ENCODE results near the gene MYO3B.

Gene MYO3B

DNA sequence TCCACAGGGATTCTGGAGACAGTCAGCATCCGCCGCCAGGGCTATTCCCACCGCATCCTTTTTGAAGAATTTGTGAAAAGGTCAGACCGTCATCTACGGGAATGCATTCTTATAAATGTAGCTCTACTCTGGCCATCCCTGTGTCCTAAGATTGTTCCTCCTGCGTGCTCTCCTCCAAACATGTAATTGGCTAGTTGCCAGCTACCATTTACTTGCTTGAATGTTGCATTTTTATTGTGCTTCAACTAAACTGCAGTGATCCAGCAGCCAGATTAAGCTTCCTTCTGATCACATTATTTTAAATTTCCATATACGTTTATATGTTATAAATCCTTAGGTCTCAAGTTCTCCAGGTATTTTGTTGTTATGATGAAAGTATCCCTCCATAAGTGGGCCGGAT lies 288.7 kb downstream of the MYO3B start (continued):
- TF ChIP-seq ZBTB7A (tag by site-specific recombination; IDR thresholded peaks at IDR 0.05; ENCODE audit: low read depth) (no peak), GFI1B (tag by site-specific recombination; IDR thresholded peaks at IDR 0.05) (no peak), ZNF48 (tag by site-specific recombination; IDR thresholded peaks at IDR 0.05) (no peak), TCF7L2 (IDR thresholded peaks at IDR 0.05; ENCODE audit: borderline replicate concordance, low read depth, low read length) (no peak)

GRCh38 chr2:170467568-170468422 lies 289.8 kb downstream of the MYO3B start:
- ChIA-PET CTCF (interaction anchor here (0.6 to 0.8 kb wide), 2 partner anchors 107 to 345 kb away, joined by 3 to 4 read pairs; no protein-coding TSS in a partner anchor), POLR2A (no interaction called here)
- no peak for TF ChIP-seq FEZF1 (tag by site-specific recombination; IDR thresholded peaks at IDR 0.05)
- no peak for TF ChIP-seq ZIC2 (tag by site-specific recombination; IDR thresholded peaks at IDR 0.05)
- TF ChIP-seq KLF9 (tag by site-specific recombination; IDR thresholded peaks at IDR 0.05; ENCODE audit: low read depth) = no peak
- TF ChIP-seq, protein P1, sequence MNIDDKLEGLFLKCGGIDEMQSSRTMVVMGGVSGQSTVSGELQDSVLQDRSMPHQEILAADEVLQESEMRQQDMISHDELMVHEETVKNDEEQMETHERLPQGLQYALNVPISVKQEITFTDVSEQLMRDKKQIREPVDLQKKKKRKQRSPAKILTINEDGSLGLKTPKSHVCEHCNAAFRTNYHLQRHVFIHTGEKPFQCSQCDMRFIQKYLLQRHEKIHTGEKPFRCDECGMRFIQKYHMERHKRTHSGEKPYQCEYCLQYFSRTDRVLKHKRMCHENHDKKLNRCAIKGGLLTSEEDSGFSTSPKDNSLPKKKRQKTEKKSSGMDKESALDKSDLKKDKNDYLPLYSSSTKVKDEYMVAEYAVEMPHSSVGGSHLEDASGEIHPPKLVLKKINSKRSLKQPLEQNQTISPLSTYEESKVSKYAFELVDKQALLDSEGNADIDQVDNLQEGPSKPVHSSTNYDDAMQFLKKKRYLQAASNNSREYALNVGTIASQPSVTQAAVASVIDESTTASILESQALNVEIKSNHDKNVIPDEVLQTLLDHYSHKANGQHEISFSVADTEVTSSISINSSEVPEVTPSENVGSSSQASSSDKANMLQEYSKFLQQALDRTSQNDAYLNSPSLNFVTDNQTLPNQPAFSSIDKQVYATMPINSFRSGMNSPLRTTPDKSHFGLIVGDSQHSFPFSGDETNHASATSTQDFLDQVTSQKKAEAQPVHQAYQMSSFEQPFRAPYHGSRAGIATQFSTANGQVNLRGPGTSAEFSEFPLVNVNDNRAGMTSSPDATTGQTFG (tag by site-specific recombination; IDR thresholded peaks at IDR 0.05; ENCODE audit: borderline replicate concordance) = no peak
- TF ChIP-seq, protein P2, sequence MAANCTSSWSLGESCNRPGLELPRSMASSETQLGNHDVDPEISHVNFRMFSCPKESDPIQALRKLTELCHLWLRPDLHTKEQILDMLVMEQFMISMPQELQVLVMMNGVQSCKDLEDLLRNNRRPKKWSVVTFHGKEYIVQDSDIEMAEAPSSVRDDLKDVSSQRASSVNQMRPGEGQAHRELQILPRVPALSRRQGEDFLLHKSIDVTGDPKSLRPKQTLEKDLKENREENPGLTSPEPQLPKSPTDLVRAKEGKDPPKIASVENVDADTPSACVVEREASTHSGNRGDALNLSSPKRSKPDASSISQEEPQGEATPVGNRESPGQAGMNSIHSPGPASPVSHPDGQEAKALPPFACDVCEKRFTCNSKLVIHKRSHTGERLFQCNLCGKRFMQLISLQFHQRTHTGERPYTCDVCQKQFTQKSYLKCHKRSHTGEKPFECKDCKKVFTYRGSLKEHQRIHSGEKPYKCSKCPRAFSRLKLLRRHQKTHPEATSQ (tag by site-specific recombination; IDR thresholded peaks at IDR 0.05) = no peak
- TF ChIP-seq HOXA7 (CRISPR knock-in tag; IDR thresholded peaks at IDR 0.05; ENCODE audit: borderline replicate concordance) = no peak
- TF ChIP-seq, protein P3, sequence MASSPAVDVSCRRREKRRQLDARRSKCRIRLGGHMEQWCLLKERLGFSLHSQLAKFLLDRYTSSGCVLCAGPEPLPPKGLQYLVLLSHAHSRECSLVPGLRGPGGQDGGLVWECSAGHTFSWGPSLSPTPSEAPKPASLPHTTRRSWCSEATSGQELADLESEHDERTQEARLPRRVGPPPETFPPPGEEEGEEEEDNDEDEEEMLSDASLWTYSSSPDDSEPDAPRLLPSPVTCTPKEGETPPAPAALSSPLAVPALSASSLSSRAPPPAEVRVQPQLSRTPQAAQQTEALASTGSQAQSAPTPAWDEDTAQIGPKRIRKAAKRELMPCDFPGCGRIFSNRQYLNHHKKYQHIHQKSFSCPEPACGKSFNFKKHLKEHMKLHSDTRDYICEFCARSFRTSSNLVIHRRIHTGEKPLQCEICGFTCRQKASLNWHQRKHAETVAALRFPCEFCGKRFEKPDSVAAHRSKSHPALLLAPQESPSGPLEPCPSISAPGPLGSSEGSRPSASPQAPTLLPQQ (tag by site-specific recombination; IDR thresholded peaks at IDR 0.05) = no peak
- TF ChIP-seq, protein P4, sequence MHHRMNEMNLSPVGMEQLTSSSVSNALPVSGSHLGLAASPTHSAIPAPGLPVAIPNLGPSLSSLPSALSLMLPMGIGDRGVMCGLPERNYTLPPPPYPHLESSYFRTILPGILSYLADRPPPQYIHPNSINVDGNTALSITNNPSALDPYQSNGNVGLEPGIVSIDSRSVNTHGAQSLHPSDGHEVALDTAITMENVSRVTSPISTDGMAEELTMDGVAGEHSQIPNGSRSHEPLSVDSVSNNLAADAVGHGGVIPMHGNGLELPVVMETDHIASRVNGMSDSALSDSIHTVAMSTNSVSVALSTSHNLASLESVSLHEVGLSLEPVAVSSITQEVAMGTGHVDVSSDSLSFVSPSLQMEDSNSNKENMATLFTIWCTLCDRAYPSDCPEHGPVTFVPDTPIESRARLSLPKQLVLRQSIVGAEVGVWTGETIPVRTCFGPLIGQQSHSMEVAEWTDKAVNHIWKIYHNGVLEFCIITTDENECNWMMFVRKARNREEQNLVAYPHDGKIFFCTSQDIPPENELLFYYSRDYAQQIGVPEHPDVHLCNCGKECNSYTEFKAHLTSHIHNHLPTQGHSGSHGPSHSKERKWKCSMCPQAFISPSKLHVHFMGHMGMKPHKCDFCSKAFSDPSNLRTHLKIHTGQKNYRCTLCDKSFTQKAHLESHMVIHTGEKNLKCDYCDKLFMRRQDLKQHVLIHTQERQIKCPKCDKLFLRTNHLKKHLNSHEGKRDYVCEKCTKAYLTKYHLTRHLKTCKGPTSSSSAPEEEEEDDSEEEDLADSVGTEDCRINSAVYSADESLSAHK (tag by site-specific recombination; IDR thresholded peaks at IDR 0.05) = no peak
- no peak for TF ChIP-seq ZNF777 (tag by site-specific recombination; IDR thresholded peaks at IDR 0.05; ENCODE audit: borderline replicate concordance)
- no peak for TF ChIP-seq ZFP41 (tag by site-specific recombination; IDR thresholded peaks at IDR 0.05; ENCODE audit: borderline replicate concordance)
- TF ChIP-seq ZNF776 (tag by site-specific recombination; IDR thresholded peaks at IDR 0.05; ENCODE audit: borderline replicate concordance) = no peak
- no peak for TF ChIP-seq ZNF610 (tag by site-specific recombination; IDR thresholded peaks at IDR 0.05; ENCODE audit: borderline replicate concordance)
- no peak for TF ChIP-seq ZNF324 (tag by site-specific recombination; IDR thresholded peaks at IDR 0.05)
- no peak for TF ChIP-seq ZNF768 (tag by site-specific recombination; IDR thresholded peaks at IDR 0.05)
- no peak for TF ChIP-seq ZFHX2 (tag by site-specific recombination; conservative IDR thresholded peaks at IDR 0.05)
- TF ChIP-seq SCRT1 (tag by site-specific recombination; IDR thresholded peaks at IDR 0.05; ENCODE audit: borderline replicate concordance) = no peak
- Histone ChIP-seq H3K4me1 (ENCODE audit: control insufficient read depth, insufficient read depth, low read length) (no peaks in the 10 kb centered on the region), H3K27ac (ENCODE audit: extremely low read depth, low read depth, low read length) (no peak overlapping the region), H3K9me3 (ENCODE audit: control insufficient read depth, insufficient read depth, low read depth, low read length) (no peaks in the 10 kb centered on the region), H3K36me3 (ENCODE audit: control insufficient read depth in 2 of 2, insufficient read depth in 1 of 2, low read length in 2 of 2) (no peaks in the 10 kb centered on the region), H3K4me3 (ENCODE audit: low read depth, low read length) (no peak overlapping the region)

Measured in HEK293 (cell line).